GM23338 (cell line): ENCODE data around the gene CFAP157.

Experiments used
- CREB1 ChIP-seq: fragments of 250-450 bp; sonication (Bioruptor Pico); IDR thresholded peaks from 2 replicates; pipeline ENCODE4 v1.5.0; 2020; ENCODE audit warnings: low read depth, mild to moderate bottlenecking, moderate library complexity
- CTCF ChIP-seq, 2 experiments: fragments of 200-600 bp in 1 of 2; sonication (generic) in 1 of 2; conservative IDR thresholded peaks; 2 replicates each; pipeline versions ENCODE4 v1.5.1 to v1.6.1; 2016 to 2017; ENCODE audit warnings: antibody characterized with exemption in 2 of 2, low read depth in 2 of 2, mild to moderate bottlenecking in 2 of 2, moderate library complexity in 1 of 2
- ETS1 ChIP-seq: IDR thresholded peaks from 2 replicates; pipeline ENCODE4 v1.6.1; 2016; ENCODE audit warnings: antibody characterized with exemption
- EZH2 ChIP-seq: fragments of 200-600 bp; sonication (generic); IDR thresholded peaks from one replicate; pipeline ENCODE4 v1.8.0; 2017; ENCODE audit warnings: antibody characterized with exemption, mild to moderate bottlenecking, low read depth; ENCODE audit not compliant: unreplicated experiment
- EZH2phosphoT487 ChIP-seq: fragments of 200-600 bp; sonication (generic); IDR thresholded peaks from one replicate; pipeline ENCODE4 v1.8.1; 2018; ENCODE audit warnings: antibody characterized with exemption; ENCODE audit not compliant: unreplicated experiment
- POLR2AphosphoS5 ChIP-seq: IDR thresholded peaks from 2 replicates; pipeline ENCODE4 v1.6.1; 2016; ENCODE audit warnings: antibody characterized with exemption, low read depth
- STAT1 ChIP-seq: IDR thresholded peaks from one replicate; pipeline ENCODE4 v1.6.1; 2016; ENCODE audit warnings: antibody characterized with exemption; ENCODE audit not compliant: unreplicated experiment
- ZNF114 ChIP-seq: fragments of 250-450 bp; sonication (Bioruptor Pico); IDR thresholded peaks from 2 replicates; pipeline ENCODE4 v1.5.0; 2020; ENCODE audit warnings: mild to moderate bottlenecking, moderate library complexity
- TF ChIP-seq, protein P1 (sequence below): IDR thresholded peaks from one replicate; pipeline ENCODE4 v1.6.1; 2018; ENCODE audit warnings: antibody characterized with exemption; ENCODE audit not compliant: unreplicated experiment

DNA sequence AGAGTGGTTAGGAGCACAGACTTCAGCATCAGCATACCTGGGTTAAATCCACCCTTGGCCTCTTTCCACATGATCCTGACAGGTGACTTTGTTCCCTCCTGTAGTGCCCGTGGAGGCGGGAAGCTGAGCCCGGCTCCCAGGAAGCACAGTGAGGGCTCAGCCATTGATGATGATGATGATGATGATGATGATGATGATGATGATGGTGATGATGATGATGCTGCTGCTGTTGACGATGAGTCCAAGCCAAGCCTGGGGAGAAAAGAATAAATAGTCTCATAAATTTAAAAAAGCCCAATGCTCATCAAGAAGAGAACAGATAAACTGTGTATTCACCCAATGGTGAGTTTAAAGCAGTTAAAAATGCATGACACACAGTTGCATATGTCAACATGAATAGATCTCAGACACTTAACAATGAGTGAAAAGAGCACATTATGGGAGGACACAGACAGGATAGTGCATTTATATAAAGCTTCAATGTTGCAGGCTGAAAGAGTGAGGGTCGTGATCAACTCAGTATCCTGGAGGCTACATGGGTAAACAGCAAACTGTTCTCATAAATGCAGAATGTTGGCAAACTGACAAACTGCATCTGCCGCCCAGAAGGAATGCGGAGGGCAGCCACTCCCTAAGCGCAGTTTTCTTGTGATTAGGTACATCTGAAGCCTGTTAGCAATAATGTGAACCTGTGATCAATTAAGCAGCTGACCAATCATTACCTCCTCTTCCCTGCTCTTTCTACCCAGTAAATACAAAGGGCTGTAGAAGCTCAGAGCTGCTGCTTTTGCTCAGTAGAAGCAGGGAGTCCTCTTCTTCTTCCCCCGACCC is 11.7 kb upstream of the CFAP157 start:
- no peak for TF ChIP-seq CTCF (conservative IDR thresholded peaks at IDR 0.05; ENCODE audit: low read depth in 2 of 2)
- TF ChIP-seq EZH2phosphoT487, result no peak
- TF ChIP-seq EZH2, result no peak
- TF ChIP-seq CREB1 (CRISPR knock-in tag), result no peak
- no peak for TF ChIP-seq POLR2AphosphoS5
- TF ChIP-seq ZNF114 (CRISPR knock-in tag), result no peak
- TF ChIP-seq ETS1, result no peak
- TF ChIP-seq STAT1, result no peak
- TF ChIP-seq, protein P1, sequence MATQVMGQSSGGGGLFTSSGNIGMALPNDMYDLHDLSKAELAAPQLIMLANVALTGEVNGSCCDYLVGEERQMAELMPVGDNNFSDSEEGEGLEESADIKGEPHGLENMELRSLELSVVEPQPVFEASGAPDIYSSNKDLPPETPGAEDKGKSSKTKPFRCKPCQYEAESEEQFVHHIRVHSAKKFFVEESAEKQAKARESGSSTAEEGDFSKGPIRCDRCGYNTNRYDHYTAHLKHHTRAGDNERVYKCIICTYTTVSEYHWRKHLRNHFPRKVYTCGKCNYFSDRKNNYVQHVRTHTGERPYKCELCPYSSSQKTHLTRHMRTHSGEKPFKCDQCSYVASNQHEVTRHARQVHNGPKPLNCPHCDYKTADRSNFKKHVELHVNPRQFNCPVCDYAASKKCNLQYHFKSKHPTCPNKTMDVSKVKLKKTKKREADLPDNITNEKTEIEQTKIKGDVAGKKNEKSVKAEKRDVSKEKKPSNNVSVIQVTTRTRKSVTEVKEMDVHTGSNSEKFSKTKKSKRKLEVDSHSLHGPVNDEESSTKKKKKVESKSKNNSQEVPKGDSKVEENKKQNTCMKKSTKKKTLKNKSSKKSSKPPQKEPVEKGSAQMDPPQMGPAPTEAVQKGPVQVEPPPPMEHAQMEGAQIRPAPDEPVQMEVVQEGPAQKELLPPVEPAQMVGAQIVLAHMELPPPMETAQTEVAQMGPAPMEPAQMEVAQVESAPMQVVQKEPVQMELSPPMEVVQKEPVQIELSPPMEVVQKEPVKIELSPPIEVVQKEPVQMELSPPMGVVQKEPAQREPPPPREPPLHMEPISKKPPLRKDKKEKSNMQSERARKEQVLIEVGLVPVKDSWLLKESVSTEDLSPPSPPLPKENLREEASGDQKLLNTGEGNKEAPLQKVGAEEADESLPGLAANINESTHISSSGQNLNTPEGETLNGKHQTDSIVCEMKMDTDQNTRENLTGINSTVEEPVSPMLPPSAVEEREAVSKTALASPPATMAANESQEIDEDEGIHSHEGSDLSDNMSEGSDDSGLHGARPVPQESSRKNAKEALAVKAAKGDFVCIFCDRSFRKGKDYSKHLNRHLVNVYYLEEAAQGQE, result no peak
